Measurements from ENCODE around the gene FGF12.

FGF12 gene

GRCh38 chr3:192675958-192676649 lies 51.2 kb downstream of the FGF12 start:
- DNase-seq: no peak

- no peak for DNase-seq
These were observed 71.7 kb downstream of the FGF12 start for GRCh38 chr3:192655628-192656027.

GRCh38 chr3:192655040-192655439 lies 72.3 kb downstream of the FGF12 start:
- no peak for DNase-seq

GRCh38 chr3:192653862-192654261 lies 73.5 kb downstream of the FGF12 start:
- no peak for DNase-seq

- no peak for DNase-seq
These were observed 74.6 kb downstream of the FGF12 start for GRCh38 chr3:192652727-192653126.

GRCh38 chr3:192651836-192652512 lies 75.4 kb downstream of the FGF12 start:
- DNase-seq: no peak

- no peak for DNase-seq
These were observed 81.9 kb downstream of the FGF12 start for GRCh38 chr3:192645437-192645836.

GRCh38 chr3:192642651-192643050 lies 84.7 kb downstream of the FGF12 start:
- DNase-seq: no peak

GRCh38 chr3:192641919-192642318 lies 85.4 kb downstream of the FGF12 start:
- DNase-seq: no peak

GRCh38 chr3:192639987-192640386 lies 87.4 kb downstream of the FGF12 start:
- DNase-seq: no peak

- no peak for DNase-seq
These were observed 89.5 kb downstream of the FGF12 start for GRCh38 chr3:192637803-192638202.

GRCh38 chr3:192636517-192637444 lies 90.6 kb downstream of the FGF12 start:
- no peak for DNase-seq

- no peak for DNase-seq
These were observed 97.9 kb downstream of the FGF12 start for GRCh38 chr3:192629429-192629828.

- no peak for DNase-seq
These were observed 105.4 kb downstream of the FGF12 start for GRCh38 chr3:192621909-192622308.

- no peak for DNase-seq
These were observed 107.1 kb downstream of the FGF12 start for GRCh38 chr3:192620275-192620674.

- DNase-seq: no peak
These were observed 115.9 kb downstream of the FGF12 start for GRCh38 chr3:192611411-192611810.

- no peak for DNase-seq
These were observed 118.4 kb downstream of the FGF12 start for GRCh38 chr3:192608726-192609600.

GRCh38 chr3:192607798-192608197 lies 119.5 kb downstream of the FGF12 start:
- DNase-seq: no peak

- DNase-seq: no peak
These were observed 129.4 kb downstream of the FGF12 start for GRCh38 chr3:192597913-192598312.

GRCh38 chr3:192597506-192597905 lies 129.8 kb downstream of the FGF12 start:
- no peak for DNase-seq

- DNase-seq: no peak
These were observed 148.6 kb downstream of the FGF12 start for GRCh38 chr3:192578729-192579128.

GRCh38 chr3:192577811-192578210 lies 149.5 kb downstream of the FGF12 start:
- DNase-seq: no peak

- DNase-seq: no peak
These were observed 150.1 kb downstream of the FGF12 start for GRCh38 chr3:192577271-192577670.
